Brain microvascular endothelial cell (primary cell): Measurements from ENCODE around the gene CCL14.

ENCODE experiments used
- DNase-seq: peaks from one replicate; pipeline ENCODE4 v3.0.0-alpha.2; 2020
- H3K27ac ChIP-seq: fragments of 250-450 bp; sonication (Bioruptor Pico); 2 replicates; pipeline ENCODE4 v1.5.1; 2020; ENCODE audit warnings: mild to moderate bottlenecking, moderate library complexity
- H3K27me3 ChIP-seq: fragments of 250-450 bp; sonication (Bioruptor Pico); replicated peaks from 2 replicates; pipeline ENCODE4 v1.5.1; 2020; ENCODE audit warnings: mild to moderate bottlenecking
- H3K36me3 ChIP-seq: fragments of 250-450 bp; sonication (Bioruptor Pico); replicated peaks from 2 replicates; pipeline ENCODE4 v1.5.1; 2020; ENCODE audit warnings: mild to moderate bottlenecking
- H3K4me3 ChIP-seq: 2 replicates; pipeline ENCODE4 v1.5.1; 2011; ENCODE audit warnings: low read depth, mild to moderate bottlenecking, control low read depth, low read length, moderate library complexity
- CTCF ChIP-seq: IDR thresholded peaks from 2 replicates; pipeline ENCODE4 v1.5.1; 2011; ENCODE audit warnings: low read depth, mild to moderate bottlenecking, moderate library complexity, low read length, control low read depth, inconsistent platforms; ENCODE audit errors: missing control alignments
- in situ Hi-C: cut with HindIII; loops from 2 replicates; pipeline ENCODE4 v1.10.0; 2017; ENCODE audit warnings: low sequenced_read_pairs, low pct_ligation_motif_present

Gene CCL14

GRCh38 chr17:36008998-36009665 lies 22.6 kb upstream of the CCL14 start:
- Histone ChIP-seq H3K27ac (no peak overlapping the region), H3K27me3 (no peaks in the 10 kb centered on the region), H3K4me3 (no peak overlapping the region), H3K36me3 (no peaks in the 10 kb centered on the region)
- in situ Hi-C loops = no loop called here
- peak; percentile 49 for TF ChIP-seq CTCF
- DNase-seq = peak; percentile 6

GRCh38 chr17:36004594-36005108 lies 18.1 kb upstream of the CCL14 start:
- no peak overlapping the region for H3K27ac ChIP-seq

GRCh38 chr17:36002631-36003030 lies 16.1 kb upstream of the CCL14 start:
- TF ChIP-seq CTCF = no peak
- Histone ChIP-seq H3K36me3 (no peaks in the 10 kb centered on the region), H3K27me3 (no peaks in the 10 kb centered on the region), H3K27ac (no peak overlapping the region), H3K4me3 (no peak overlapping the region)
- no peak for DNase-seq
- in situ Hi-C loops = no loop called here

More at GRCh38 chr17:36004594-36005108, 18.1 kb upstream of the CCL14 start:
- no peak for DNase-seq
- in situ Hi-C loops = no loop called here
- TF ChIP-seq CTCF = no peak
- Histone ChIP-seq H3K27me3 (no peaks in the 10 kb centered on the region), H3K36me3 (no peaks in the 10 kb centered on the region), H3K4me3 (no peak overlapping the region)

GRCh38 chr17:36001862-36002603 lies 15.5 kb upstream of the CCL14 start:
- no peaks in the 10 kb centered on the region for H3K27me3 ChIP-seq
- no peak for TF ChIP-seq CTCF
- in situ Hi-C loops = no loop called here
- H3K27ac ChIP-seq = no peak overlapping the region
- DNase-seq = no peak
- H3K4me3 ChIP-seq = no peak overlapping the region
- no peaks in the 10 kb centered on the region for H3K36me3 ChIP-seq

GRCh38 chr17:36001110-36001771 lies 14.7 kb upstream of the CCL14 start, which contains the start of gene CCL15:
TSS of gene CCL15 (minus strand) at chr17:36001553. CDS start at chr17:36001492, 61 bp downstream.
- in situ Hi-C loops = no loop called here
- Histone ChIP-seq H3K27me3 (no peaks in the 10 kb centered on the region), H3K27ac (no peak within 1 kb of the TSS), H3K36me3 (no peaks in the 10 kb centered on the region), H3K4me3 (no peak within 1 kb of the TSS)
- no peak for TF ChIP-seq CTCF
- DNase-seq = no peak
